ENCODE measurements around the gene C3orf62.

GRCh38 chr3:49248840-49249227, 28.2 kb downstream of the C3orf62 start:
- no peak for TF ChIP-seq POLR2A (IDR thresholded peaks at IDR 0.05)
- TF ChIP-seq CTCF (IDR thresholded peaks at IDR 0.05): no peak
